K562 (cell line): ENCODE measurements around the gene MRPL48. TPM values are rescaled to one million over a fixed set of nuclear protein-coding genes. Genes with fewer than 3 reads are reported as not detected.

Experiments
- ARHGAP35 ChIP-seq: fragments of 450-650 bp; IDR thresholded peaks from 2 replicates; pipeline ENCODE4 v1.6.1; 2018; ENCODE audit not compliant: partially characterized antibody
- EP300 ChIP-seq: IDR thresholded peaks from 2 replicates; pipeline ENCODE4 v1.6.1; 2012; ENCODE audit warnings: low read length, improper control_type of control experiment
- GTF2E2 ChIP-seq: fragments of 200-800 bp; sonication (Bioruptor generic); IDR thresholded peaks from 2 replicates; pipeline ENCODE4 v1.6.1; 2016; ENCODE audit warnings: missing genetic modification characterization, missing compliant biosample characterization
- HLTF ChIP-seq: fragments of 450-650 bp; IDR thresholded peaks from 2 replicates; pipeline ENCODE4 v1.6.1; 2016
- KDM2B ChIP-seq: fragments of 250-450 bp; sonication (Bioruptor Pico); IDR thresholded peaks from 2 replicates; pipeline ENCODE4 v1.8.0; 2021; ENCODE audit warnings: mild to moderate bottlenecking, moderate library complexity
- MYBL2 ChIP-seq, 2 experiments: fragments of 450-650 bp in 1 of 2; sonication (generic) in 1 of 2; formaldehyde crosslinking in 1 of 2; IDR thresholded peaks; 2 replicates each; pipeline versions ENCODE4 v1.6.1 to v1.8.1; 2017 to 2022; ENCODE audit warnings: borderline replicate concordance in 1 of 2, inconsistent platforms in 1 of 2, low read depth in 1 of 2, mild to moderate bottlenecking in 1 of 2, missing genetic modification reagents in 1 of 2, moderate library complexity in 1 of 2
- SMARCA5 ChIP-seq: fragments of 450-650 bp; IDR thresholded peaks from 2 replicates; pipeline ENCODE4 v1.6.1; 2016
- SMC3 ChIP-seq: conservative IDR thresholded peaks from 2 replicates; pipeline ENCODE4 v1.6.1; 2011; ENCODE audit warnings: low read depth, low read length, improper control_type of control experiment; ENCODE audit not compliant: insufficient read depth
- TCF7 ChIP-seq: sonication (generic); IDR thresholded peaks from 2 replicates; pipeline ENCODE4 v1.6.1; 2016; ENCODE audit warnings: antibody characterized with exemption, borderline replicate concordance
- ZC3H4 ChIP-seq: sonication (generic); formaldehyde crosslinking; IDR thresholded peaks from 2 replicates; pipeline ENCODE4 v1.9.0; 2021; ENCODE audit warnings: missing genetic modification reagents, borderline replicate concordance
- ZC3H8 ChIP-seq: fragments of 450-650 bp; IDR thresholded peaks from 2 replicates; pipeline ENCODE4 v1.6.1; 2017
- ZNF717 ChIP-seq: fragments of 250-450 bp; sonication (Bioruptor Pico); IDR thresholded peaks from 2 replicates; pipeline ENCODE4 v1.5.0; 2021
- polyA plus RNA-seq, 8 experiments: library from polyadenylated mRNA; depleted of rRNA in 4 of 8; stranded (reverse) in 5 of 8; unstranded in 3 of 8; fragments of >200 nt; fragmentation: Nextera tagmentation in 2 of 8; fragmentation: Illumina TruSeq in 1 of 8; extraction: Ambion mirVana in 2 of 8; extraction: Trizol in 1 of 8; gene quantifications; 2 replicates each; pipeline versions ENCODE4 v1.2.1 to v1.2.3, GENCODE V29; 2011 to 2014; ENCODE audit warnings: inconsistent platforms in 1 of 8, missing spikeins in 1 of 8
- total RNA-seq, 7 experiments: library from RNA; depleted of rRNA in 6 of 7; stranded (reverse); fragments of >200 nt in 6 of 7; fragmentation: Illumina TruSeq in 2 of 7; extraction: Trizol in 2 of 7; gene quantifications; 2 replicates each; pipeline versions ENCODE4 v1.2.1 to v1.2.3, GENCODE V29; 2011 to 2021; ENCODE audit warnings: low replicate concordance in 1 of 7
- TF ChIP-seq, protein P1 (sequence below): sonication (generic); formaldehyde crosslinking; IDR thresholded peaks from 2 replicates; pipeline ENCODE4 v1.8.1; 2023; ENCODE audit warnings: mild to moderate bottlenecking, missing genetic modification reagents
- TF ChIP-seq, protein P2 (sequence below): sonication (generic); formaldehyde crosslinking; IDR thresholded peaks from 2 replicates; pipeline ENCODE4 v1.8.1; 2023; ENCODE audit warnings: mild to moderate bottlenecking, missing genetic modification reagents

Gene MRPL48
- total and polyA plus RNA-seq, 9 of the 15 experiments (the other 6 are each of a cell fraction or from before 2014, with no cell fraction given): 66.0 to 237 (median 104) TPM

DNA sequence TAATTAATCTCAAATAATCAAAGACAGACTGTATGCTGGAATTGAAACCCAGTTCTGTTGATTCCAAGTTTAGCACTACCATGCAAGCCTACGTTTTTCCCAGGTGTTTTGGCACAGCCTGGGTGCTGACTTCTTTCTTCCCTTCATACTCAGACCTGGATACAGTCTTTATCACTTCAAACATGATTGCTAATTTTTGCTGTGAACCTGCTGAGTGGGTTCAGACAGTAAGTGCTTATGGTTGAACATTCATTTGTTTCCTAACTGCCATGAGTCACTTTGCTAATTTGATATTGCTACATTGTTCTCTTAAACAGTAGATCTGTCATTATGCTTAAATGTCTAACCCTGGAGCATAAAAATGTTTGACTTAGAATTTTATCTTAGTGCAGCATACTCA is 101.3 kb downstream of the MRPL48 start (continued):
- TF ChIP-seq, protein P1, sequence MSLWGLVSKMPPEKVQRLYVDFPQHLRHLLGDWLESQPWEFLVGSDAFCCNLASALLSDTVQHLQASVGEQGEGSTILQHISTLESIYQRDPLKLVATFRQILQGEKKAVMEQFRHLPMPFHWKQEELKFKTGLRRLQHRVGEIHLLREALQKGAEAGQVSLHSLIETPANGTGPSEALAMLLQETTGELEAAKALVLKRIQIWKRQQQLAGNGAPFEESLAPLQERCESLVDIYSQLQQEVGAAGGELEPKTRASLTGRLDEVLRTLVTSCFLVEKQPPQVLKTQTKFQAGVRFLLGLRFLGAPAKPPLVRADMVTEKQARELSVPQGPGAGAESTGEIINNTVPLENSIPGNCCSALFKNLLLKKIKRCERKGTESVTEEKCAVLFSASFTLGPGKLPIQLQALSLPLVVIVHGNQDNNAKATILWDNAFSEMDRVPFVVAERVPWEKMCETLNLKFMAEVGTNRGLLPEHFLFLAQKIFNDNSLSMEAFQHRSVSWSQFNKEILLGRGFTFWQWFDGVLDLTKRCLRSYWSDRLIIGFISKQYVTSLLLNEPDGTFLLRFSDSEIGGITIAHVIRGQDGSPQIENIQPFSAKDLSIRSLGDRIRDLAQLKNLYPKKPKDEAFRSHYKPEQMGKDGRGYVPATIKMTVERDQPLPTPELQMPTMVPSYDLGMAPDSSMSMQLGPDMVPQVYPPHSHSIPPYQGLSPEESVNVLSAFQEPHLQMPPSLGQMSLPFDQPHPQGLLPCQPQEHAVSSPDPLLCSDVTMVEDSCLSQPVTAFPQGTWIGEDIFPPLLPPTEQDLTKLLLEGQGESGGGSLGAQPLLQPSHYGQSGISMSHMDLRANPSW (CRISPR knock-in tag): no peak
- TF ChIP-seq SMC3 (no peak), MYBL2 (IDR thresholded peaks at IDR 0.05; ENCODE audit: low read depth) (no peak), MYBL2 (CRISPR knock-in tag; IDR thresholded peaks at IDR 0.05; ENCODE audit: borderline replicate concordance) (no peak), ZC3H4 (no peak), ZC3H8 (no peak), HLTF (no peak), ZNF717 (CRISPR knock-in tag) (no peak), SMARCA5 (no peak), ARHGAP35 (no peak), KDM2B (CRISPR knock-in tag) (no peak), TCF7 (no peak), EP300 (no peak), GTF2E2 (tag) (no peak)
- TF ChIP-seq, protein P2, sequence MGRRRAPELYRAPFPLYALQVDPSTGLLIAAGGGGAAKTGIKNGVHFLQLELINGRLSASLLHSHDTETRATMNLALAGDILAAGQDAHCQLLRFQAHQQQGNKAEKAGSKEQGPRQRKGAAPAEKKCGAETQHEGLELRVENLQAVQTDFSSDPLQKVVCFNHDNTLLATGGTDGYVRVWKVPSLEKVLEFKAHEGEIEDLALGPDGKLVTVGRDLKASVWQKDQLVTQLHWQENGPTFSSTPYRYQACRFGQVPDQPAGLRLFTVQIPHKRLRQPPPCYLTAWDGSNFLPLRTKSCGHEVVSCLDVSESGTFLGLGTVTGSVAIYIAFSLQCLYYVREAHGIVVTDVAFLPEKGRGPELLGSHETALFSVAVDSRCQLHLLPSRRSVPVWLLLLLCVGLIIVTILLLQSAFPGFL (CRISPR knock-in tag): no peak
